ENCODE data around the gene SS18L1.

GRCh38 chr20:62209850-62210495 lies 66.4 kb downstream of the SS18L1 start:
- no peak for TF ChIP-seq CTCF (conservative IDR thresholded peaks at IDR 0.05; ENCODE audit: low read length)
- TF ChIP-seq EZH2phosphoT487 (IDR thresholded peaks at IDR 0.05; ENCODE audit: borderline replicate concordance, low read depth, low read length): no peak

All from OCI-LY7 (cell line).